22Rv1 (cell line): ENCODE results near the gene CWC22.

ENCODE experiments used
- ZFX ChIP-seq: fragments of 450-650 bp; IDR thresholded peaks from 2 replicates; pipeline ENCODE4 v1.6.1; 2017; ENCODE audit warnings: antibody characterized with exemption, borderline replicate concordance
- TF ChIP-seq, protein P1 (sequence below): fragments of 450-650 bp; IDR thresholded peaks from 2 replicates; pipeline ENCODE4 v1.5.1; 2017; ENCODE audit warnings: mild to moderate bottlenecking

DNA sequence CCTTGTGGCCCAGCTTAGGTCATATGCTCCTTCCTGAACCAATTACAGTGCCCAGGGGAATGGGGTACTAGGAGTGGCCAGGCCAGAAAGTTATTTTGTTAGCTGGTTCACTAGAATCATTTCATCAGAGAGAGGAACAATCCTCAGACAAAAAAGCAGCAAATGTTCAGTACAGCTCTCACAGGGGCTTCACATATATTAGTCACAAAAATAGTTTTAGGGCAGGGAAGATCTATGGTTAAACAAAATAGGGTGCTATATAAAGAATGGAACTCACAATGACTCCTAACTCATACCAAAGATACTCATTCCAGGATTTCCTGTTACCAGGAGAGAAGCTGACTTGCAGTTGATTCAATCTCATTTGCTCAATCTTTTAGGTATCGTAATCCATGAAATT is 71.0 kb downstream of the CWC22 start:
- TF ChIP-seq, protein P1, sequence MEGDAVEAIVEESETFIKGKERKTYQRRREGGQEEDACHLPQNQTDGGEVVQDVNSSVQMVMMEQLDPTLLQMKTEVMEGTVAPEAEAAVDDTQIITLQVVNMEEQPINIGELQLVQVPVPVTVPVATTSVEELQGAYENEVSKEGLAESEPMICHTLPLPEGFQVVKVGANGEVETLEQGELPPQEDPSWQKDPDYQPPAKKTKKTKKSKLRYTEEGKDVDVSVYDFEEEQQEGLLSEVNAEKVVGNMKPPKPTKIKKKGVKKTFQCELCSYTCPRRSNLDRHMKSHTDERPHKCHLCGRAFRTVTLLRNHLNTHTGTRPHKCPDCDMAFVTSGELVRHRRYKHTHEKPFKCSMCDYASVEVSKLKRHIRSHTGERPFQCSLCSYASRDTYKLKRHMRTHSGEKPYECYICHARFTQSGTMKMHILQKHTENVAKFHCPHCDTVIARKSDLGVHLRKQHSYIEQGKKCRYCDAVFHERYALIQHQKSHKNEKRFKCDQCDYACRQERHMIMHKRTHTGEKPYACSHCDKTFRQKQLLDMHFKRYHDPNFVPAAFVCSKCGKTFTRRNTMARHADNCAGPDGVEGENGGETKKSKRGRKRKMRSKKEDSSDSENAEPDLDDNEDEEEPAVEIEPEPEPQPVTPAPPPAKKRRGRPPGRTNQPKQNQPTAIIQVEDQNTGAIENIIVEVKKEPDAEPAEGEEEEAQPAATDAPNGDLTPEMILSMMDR: no peak
- no peak for TF ChIP-seq ZFX
